ENCODE results near the gene NLRX1.

Gene NLRX1

DNA sequence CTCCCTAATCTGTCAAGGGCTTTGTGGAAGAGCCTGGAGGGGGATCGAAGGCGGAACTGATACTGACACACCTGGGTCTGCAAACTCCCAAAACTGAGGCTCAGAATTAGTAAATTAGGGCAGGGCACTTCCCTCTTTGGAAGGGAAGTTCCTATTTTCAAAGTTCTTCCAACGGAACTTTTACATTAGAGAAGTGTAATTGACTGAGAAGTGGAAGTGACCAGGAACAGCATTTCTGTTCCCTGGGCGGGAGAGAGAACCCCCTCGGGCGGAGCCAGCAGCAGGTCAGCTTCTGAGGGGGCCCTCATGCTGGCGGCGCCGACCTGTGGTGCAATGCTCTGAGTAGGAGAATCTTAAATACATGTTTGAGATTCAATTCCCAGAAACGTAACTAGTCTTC lies 36.6 kb downstream of the NLRX1 start:
- Histone ChIP-seq H3K4me3 (ENCODE audit: low read length, poor library complexity, severe bottlenecking) (peak overlapping the region; percentile 100), H3K4me1 (ENCODE audit: insufficient read depth, low read length, poor library complexity, severe bottlenecking) (peaks cover 35% of the 10 kb centered on the region), H4K20me1 (ENCODE audit: insufficient read depth, low read length, poor library complexity, severe bottlenecking) (peaks cover 33% of the 10 kb centered on the region), H2AFZ (ENCODE audit: low read length) (peak overlapping the region; percentile 99; the same call in 1 of the 2 replicates), H3K9ac (ENCODE audit: low read depth, low read length, poor library complexity, severe bottlenecking) (peak overlapping the region; percentile 95), H3F3A (ENCODE audit: low read depth) (no peaks in the 10 kb centered on the region), H3K4me2 (ENCODE audit: low read depth, low read length, poor library complexity, severe bottlenecking) (peak overlapping the region; percentile 91), H3K36me3 (ENCODE audit: insufficient read depth, low read length) (no peaks in the 10 kb centered on the region), H3K79me2 (ENCODE audit: insufficient read depth, low read length) (peaks cover 38% of the 10 kb centered on the region), H3K9me2 (replicated peaks; ENCODE audit: low read depth, low read length) (no peaks in the 10 kb centered on the region), H3K27me3 (ENCODE audit: insufficient read depth, low read length, poor library complexity, severe bottlenecking) (no peaks in the 10 kb centered on the region), H3K9me3 (ENCODE audit: insufficient read depth, low read depth, low read length) (no peaks in the 10 kb centered on the region)
- TF ChIP-seq EZH2phosphoT487 (IDR thresholded peaks at IDR 0.05; ENCODE audit: borderline replicate concordance) = no peak
- TF ChIP-seq, protein P1, sequence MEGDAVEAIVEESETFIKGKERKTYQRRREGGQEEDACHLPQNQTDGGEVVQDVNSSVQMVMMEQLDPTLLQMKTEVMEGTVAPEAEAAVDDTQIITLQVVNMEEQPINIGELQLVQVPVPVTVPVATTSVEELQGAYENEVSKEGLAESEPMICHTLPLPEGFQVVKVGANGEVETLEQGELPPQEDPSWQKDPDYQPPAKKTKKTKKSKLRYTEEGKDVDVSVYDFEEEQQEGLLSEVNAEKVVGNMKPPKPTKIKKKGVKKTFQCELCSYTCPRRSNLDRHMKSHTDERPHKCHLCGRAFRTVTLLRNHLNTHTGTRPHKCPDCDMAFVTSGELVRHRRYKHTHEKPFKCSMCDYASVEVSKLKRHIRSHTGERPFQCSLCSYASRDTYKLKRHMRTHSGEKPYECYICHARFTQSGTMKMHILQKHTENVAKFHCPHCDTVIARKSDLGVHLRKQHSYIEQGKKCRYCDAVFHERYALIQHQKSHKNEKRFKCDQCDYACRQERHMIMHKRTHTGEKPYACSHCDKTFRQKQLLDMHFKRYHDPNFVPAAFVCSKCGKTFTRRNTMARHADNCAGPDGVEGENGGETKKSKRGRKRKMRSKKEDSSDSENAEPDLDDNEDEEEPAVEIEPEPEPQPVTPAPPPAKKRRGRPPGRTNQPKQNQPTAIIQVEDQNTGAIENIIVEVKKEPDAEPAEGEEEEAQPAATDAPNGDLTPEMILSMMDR (conservative IDR thresholded peaks at IDR 0.05; ENCODE audit: low read length) = no peak

GRCh38 chr11:119205574-119206510 lies 37.3 kb downstream of the NLRX1 start, which contains the start of gene CBL:
Gene CBL (plus strand): TSS chr11:119206339. CDS start chr11:119206418, 79 bp downstream.
- Histone ChIP-seq H3K4me3 (ENCODE audit: low read length, poor library complexity, severe bottlenecking) (peak within 1 kb of the TSS; percentile 100), H3F3A (ENCODE audit: low read depth) (no peaks in the 10 kb centered on the region), H3K4me2 (ENCODE audit: low read depth, low read length, poor library complexity, severe bottlenecking) (peak within 1 kb of the TSS; percentile 91), H2AFZ (ENCODE audit: low read length) (peak within 1 kb of the TSS; percentile 99), H4K20me1 (ENCODE audit: insufficient read depth, low read length, poor library complexity, severe bottlenecking) (peaks cover 40% of the 10 kb centered on the region), H3K79me2 (ENCODE audit: insufficient read depth, low read length) (peaks cover 46% of the 10 kb centered on the region), H3K9me3 (ENCODE audit: insufficient read depth, low read depth, low read length) (no peaks in the 10 kb centered on the region), H3K9me2 (replicated peaks; ENCODE audit: low read depth, low read length) (no peaks in the 10 kb centered on the region), H3K9ac (ENCODE audit: low read depth, low read length, poor library complexity, severe bottlenecking) (peak within 1 kb of the TSS; percentile 95), H3K27me3 (ENCODE audit: insufficient read depth, low read length, poor library complexity, severe bottlenecking) (no peaks in the 10 kb centered on the region), H3K4me1 (ENCODE audit: insufficient read depth, low read length, poor library complexity, severe bottlenecking) (peaks cover 35% of the 10 kb centered on the region), H3K36me3 (ENCODE audit: insufficient read depth, low read length) (no peaks in the 10 kb centered on the region)
- no peak for TF ChIP-seq EZH2phosphoT487 (IDR thresholded peaks at IDR 0.05; ENCODE audit: borderline replicate concordance)
- TF ChIP-seq, protein P1 (conservative IDR thresholded peaks at IDR 0.05; ENCODE audit: low read length) = peak; percentile 82

GRCh38 chr11:119206511-119207414 lies 38.2 kb downstream of the NLRX1 start:
- Histone ChIP-seq H3K9ac (ENCODE audit: low read depth, low read length, poor library complexity, severe bottlenecking) (peak overlapping the region; percentile 95), H2AFZ (ENCODE audit: low read length) (peak overlapping the region; percentile 98), H3K27me3 (ENCODE audit: insufficient read depth, low read length, poor library complexity, severe bottlenecking) (no peaks in the 10 kb centered on the region), H3K9me3 (ENCODE audit: insufficient read depth, low read depth, low read length) (no peaks in the 10 kb centered on the region), H3K9me2 (replicated peaks; ENCODE audit: low read depth, low read length) (no peaks in the 10 kb centered on the region), H4K20me1 (ENCODE audit: insufficient read depth, low read length, poor library complexity, severe bottlenecking) (peaks cover 41% of the 10 kb centered on the region), H3K4me3 (ENCODE audit: low read length, poor library complexity, severe bottlenecking) (peak overlapping the region; percentile 100), H3K79me2 (ENCODE audit: insufficient read depth, low read length) (peaks cover 55% of the 10 kb centered on the region), H3K4me1 (ENCODE audit: insufficient read depth, low read length, poor library complexity, severe bottlenecking) (peaks cover 35% of the 10 kb centered on the region), H3F3A (ENCODE audit: low read depth) (no peaks in the 10 kb centered on the region), H3K36me3 (ENCODE audit: insufficient read depth, low read length) (no peaks in the 10 kb centered on the region), H3K4me2 (ENCODE audit: low read depth, low read length, poor library complexity, severe bottlenecking) (peak overlapping the region; percentile 78)
- no peak for TF ChIP-seq EZH2phosphoT487 (IDR thresholded peaks at IDR 0.05; ENCODE audit: borderline replicate concordance)
- TF ChIP-seq, protein P1 (conservative IDR thresholded peaks at IDR 0.05; ENCODE audit: low read length) = no peak
